HCT116 (cell line): Measurements from ENCODE around the gene MORC4.

Experiments used
- POLR2AphosphoS5 ChIP-seq: IDR thresholded peaks from 2 replicates; pipeline ENCODE4 v1.6.1; 2011; ENCODE audit warnings: mild to moderate bottlenecking, low read depth, low read length, moderate library complexity
- TF ChIP-seq, protein P1 (sequence below), 3 experiments: fragments of 200-600 bp in 1 of 3; sonication (generic) in 1 of 3; IDR thresholded peaks in 2 of 3; conservative IDR thresholded peaks in 1 of 3; 2 replicates each; pipeline ENCODE4 v1.5.1; 2012 to 2017; ENCODE audit warnings: low read depth in 2 of 3, low read length in 2 of 3, antibody characterized with exemption in 1 of 3, borderline replicate concordance in 1 of 3, control low read depth in 1 of 3, mild to moderate bottlenecking in 1 of 3, mixed read lengths in 1 of 3, mixed run types in 1 of 3, moderate library complexity in 1 of 3; ENCODE audit not compliant: insufficient read depth in 1 of 3

DNA sequence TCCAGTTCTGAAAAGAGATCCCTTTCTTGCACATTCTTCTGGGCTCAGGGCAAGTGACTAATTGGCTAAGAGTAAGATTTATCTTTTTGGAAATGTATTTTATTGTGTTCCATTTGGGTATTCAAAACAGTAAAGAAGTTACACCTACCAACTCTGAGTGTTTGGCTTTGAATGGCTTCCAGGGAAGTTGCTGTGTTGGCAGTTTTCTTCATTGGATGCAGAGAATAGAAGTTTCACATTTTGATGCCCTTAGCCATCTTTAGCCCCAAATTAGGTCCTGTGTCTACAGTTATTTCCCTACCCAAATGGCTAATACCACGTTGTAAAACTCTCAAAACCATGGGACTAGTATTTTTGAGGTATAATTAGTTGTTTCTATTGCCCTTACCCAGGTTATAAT is 29.7 kb upstream of the MORC4 start:
- TF ChIP-seq, protein P1, sequence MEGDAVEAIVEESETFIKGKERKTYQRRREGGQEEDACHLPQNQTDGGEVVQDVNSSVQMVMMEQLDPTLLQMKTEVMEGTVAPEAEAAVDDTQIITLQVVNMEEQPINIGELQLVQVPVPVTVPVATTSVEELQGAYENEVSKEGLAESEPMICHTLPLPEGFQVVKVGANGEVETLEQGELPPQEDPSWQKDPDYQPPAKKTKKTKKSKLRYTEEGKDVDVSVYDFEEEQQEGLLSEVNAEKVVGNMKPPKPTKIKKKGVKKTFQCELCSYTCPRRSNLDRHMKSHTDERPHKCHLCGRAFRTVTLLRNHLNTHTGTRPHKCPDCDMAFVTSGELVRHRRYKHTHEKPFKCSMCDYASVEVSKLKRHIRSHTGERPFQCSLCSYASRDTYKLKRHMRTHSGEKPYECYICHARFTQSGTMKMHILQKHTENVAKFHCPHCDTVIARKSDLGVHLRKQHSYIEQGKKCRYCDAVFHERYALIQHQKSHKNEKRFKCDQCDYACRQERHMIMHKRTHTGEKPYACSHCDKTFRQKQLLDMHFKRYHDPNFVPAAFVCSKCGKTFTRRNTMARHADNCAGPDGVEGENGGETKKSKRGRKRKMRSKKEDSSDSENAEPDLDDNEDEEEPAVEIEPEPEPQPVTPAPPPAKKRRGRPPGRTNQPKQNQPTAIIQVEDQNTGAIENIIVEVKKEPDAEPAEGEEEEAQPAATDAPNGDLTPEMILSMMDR (IDR thresholded peaks at IDR 0.05 in 2 of 3, conservative IDR thresholded peaks at IDR 0.05 in 1 of 3; ENCODE audit: borderline replicate concordance in 1 of 3, insufficient read depth in 1 of 3, low read depth in 2 of 3, low read length in 2 of 3): no peak
- no peak for TF ChIP-seq POLR2AphosphoS5
